Thymus (tissue), 11 donors: Measurements from ENCODE around the gene JAK2. TPM values are rescaled to one million over a fixed set of nuclear protein-coding genes. Genes with fewer than 3 reads are reported as not detected.
"Not testable (repeated sequence)": the region's sequence is repeated elsewhere in the genome, so short reads cannot be mapped to it uniquely, and the experiment has no call there.

Source experiments
- DNase-seq, 9 donors: peaks; one replicate each; pipeline ENCODE4 v3.0.0-alpha.2; 2013; ENCODE audit warnings: low spot score in 9 of 9, low read depth in 6 of 9, missing footprints in 1 of 9
- H3K27ac ChIP-seq, 2 donors: one replicate each; pipeline ENCODE4 v1.5.1; 2013; ENCODE audit warnings: control low read depth in 1 of 2, low read depth in 1 of 2, low read length in 1 of 2, mild to moderate bottlenecking in 1 of 2, moderate library complexity in 1 of 2
- H3K27me3 ChIP-seq, 2 donors: one replicate each; pipeline ENCODE4 v1.5.1; 2013; ENCODE audit warnings: low read length in 1 of 2; ENCODE audit not compliant: control insufficient read depth in 2 of 2, insufficient read depth in 1 of 2
- H3K36me3 ChIP-seq, 2 donors: one replicate each; pipeline ENCODE4 v1.5.1; 2013; ENCODE audit warnings: low read length in 1 of 2, mild to moderate bottlenecking in 1 of 2, moderate library complexity in 1 of 2; ENCODE audit not compliant: control insufficient read depth in 2 of 2, insufficient read depth in 2 of 2
- H3K4me1 ChIP-seq, 2 donors: one replicate each; pipeline ENCODE4 v1.5.1; 2013; ENCODE audit warnings: low read length in 2 of 2; ENCODE audit not compliant: control insufficient read depth in 2 of 2, insufficient read depth in 2 of 2
- H3K4me3 ChIP-seq, 2 donors: one replicate each; pipeline ENCODE4 v1.5.1; 2013; ENCODE audit warnings: low read length in 2 of 2, control low read depth in 1 of 2, mild to moderate bottlenecking in 1 of 2
- H3K9me3 ChIP-seq, 2 donors: one replicate each; pipeline ENCODE4 v1.5.1; 2013; ENCODE audit warnings: low read length in 1 of 2, mild to moderate bottlenecking in 1 of 2; ENCODE audit not compliant: control insufficient read depth in 2 of 2, insufficient read depth in 1 of 2
- WGBS: extraction: QIAGEN DNeasy Blood & Tissue Kit; methylation state at CpG from one replicate; pipeline ENCODE4 v1.1.7; 2013; 5-methylcytosine and 5-hydroxymethylcytosine counted together
- polyA plus RNA-seq: library from polyadenylated mRNA; stranded (reverse); fragments of 200-250 nt; gene quantifications from one replicate; pipeline ENCODE4 v1.2.3, GENCODE V29; 2013
- total RNA-seq: library from RNA; stranded (reverse); fragments of 120-200 nt; gene quantifications from one replicate; pipeline ENCODE4 v1.2.4, GENCODE V29; 2013
- donor health status: healthy.

The JAK2 gene
- total and polyA plus RNA-seq, 2 donors: 11.2 to 13.9 TPM

DNA sequence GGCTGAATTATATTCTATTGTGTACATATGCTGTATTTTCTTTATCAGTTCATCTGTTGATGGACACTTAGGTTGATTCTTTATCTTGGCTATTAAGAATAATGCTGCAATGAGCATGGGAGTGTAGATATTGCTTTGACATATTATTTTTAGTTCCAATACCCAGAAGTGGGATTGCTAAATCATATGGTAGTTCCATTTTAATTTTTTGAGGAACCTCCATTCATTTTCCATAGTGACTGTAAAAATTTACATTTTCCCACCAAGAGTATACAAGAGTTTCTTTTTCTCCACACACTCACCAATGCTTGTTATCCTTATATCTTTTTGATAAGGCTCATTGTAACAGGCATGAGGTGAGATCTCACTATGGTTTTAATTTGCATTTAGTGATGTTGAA is 19.4 kb downstream of the JAK2 start:
- Histone ChIP-seq H3K4me1 (no peaks in the 10 kb centered on the region), H3K27ac (no peak overlapping the region), H3K4me3 (no peak overlapping the region), H3K36me3 (no peaks in the 10 kb centered on the region), H3K9me3 (no peaks in the 10 kb centered on the region), H3K27me3 (no peaks in the 10 kb centered on the region)
- DNase-seq: no peak

DNA sequence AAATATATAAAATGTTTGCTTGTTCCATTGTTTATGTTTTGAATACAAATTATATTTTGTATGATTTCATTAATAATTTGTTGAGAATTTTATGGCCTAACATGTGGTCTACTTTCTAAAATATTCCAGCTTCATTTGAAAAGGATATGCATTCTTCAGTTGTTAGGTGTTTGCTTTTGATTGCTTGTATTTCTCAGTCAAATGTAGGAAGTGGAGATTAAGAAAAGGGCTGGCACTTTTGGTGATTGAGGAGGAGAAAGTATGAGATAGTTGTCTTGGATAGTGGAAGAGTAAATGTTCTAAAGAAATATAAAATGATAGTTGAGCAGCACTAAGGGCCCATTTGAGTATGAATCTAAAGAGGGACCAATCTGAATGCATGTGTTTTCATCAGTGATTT is 23.1 kb downstream of the JAK2 start:
- H3K4me3 ChIP-seq: no peak overlapping the region
- DNase-seq: no peak
- no peaks in the 10 kb centered on the region for H3K4me1 ChIP-seq
- H3K9me3 ChIP-seq: no peaks in the 10 kb centered on the region
- no peaks in the 10 kb centered on the region for H3K27me3 ChIP-seq
- no peak overlapping the region for H3K27ac ChIP-seq
- no peaks in the 10 kb centered on the region for H3K36me3 ChIP-seq

DNA sequence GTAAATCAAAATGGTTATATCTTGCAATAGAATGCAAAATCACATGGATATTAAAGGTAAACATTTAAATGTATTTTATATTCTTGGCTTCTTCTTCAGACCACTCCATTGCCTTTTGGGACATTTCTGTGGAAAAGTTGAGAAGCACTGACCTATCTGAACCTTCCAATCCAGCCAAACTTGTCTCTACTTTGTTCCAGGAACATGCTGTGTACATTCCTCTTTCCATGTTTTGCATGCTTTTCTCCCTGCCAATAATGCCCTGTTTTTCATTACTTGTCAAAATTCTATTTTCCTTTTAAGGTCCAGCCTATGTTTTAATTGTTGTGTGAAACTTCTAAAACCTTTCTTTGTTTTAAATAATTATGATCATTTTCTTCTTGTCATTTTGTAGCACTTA is 28.3 kb downstream of the JAK2 start:
- peaks cover 0 to 3% of the 10 kb centered on the region in 2 donors for H3K9me3 ChIP-seq
- no peaks in the 10 kb centered on the region for H3K36me3 ChIP-seq
- H3K4me3 ChIP-seq: no peak overlapping the region
- DNase-seq: no peak
- H3K4me1 ChIP-seq: no peaks in the 10 kb centered on the region
- no peaks in the 10 kb centered on the region for H3K27me3 ChIP-seq
- no peak overlapping the region for H3K27ac ChIP-seq

DNA sequence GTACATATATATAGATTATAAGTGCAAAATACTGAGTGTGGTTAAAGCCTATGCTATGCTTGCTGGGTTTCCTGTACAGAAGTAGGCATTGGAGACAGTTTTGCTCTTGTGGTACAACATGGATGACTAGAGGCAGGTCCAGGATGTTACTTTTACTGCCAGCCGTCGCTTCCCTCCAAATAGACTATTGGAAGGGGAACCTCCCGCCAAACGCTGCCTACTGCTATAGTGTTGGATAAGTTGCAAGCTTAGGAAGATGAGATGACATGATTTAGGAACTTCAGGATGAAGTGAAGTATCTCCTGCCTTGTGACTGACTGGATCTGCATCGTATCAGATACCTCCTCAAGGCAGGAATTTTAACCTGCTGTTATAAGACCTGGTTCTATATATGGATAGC is 30.9 kb downstream of the JAK2 start:
- Histone ChIP-seq H3K4me1 (no peaks in the 10 kb centered on the region), H3K4me3 (no peak overlapping the region), H3K27ac (no peak overlapping the region), H3K27me3 (no peaks in the 10 kb centered on the region), H3K9me3 (peaks cover 0 to 15% of the 10 kb centered on the region in 2 donors), H3K36me3 (no peaks in the 10 kb centered on the region)
- WGBS: 89% methylated on average over 5 of the region's 5 CpGs
- DNase-seq: no peak

DNA sequence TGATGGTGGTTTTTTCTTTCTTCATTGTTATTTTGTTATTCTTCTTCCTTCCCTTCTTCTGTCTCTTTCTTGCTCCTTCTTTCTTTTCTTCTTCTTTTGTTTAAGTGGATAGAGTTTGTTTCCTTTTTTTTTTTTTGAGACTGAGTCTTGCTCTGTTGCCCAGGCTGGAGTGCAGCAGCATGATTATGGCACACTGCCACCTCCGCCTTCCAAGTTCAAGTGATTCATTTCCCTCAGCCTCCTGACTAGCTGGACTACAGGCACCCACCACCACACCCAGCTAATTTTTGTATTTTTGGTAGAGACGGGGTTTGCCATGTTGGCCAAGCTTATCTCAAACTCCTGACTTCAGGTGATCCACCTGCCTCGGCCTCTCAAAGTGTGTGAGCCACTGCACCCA is 40.3 kb downstream of the JAK2 start:
- no peaks in the 10 kb centered on the region for H3K36me3 ChIP-seq
- H3K4me1 ChIP-seq: no peaks in the 10 kb centered on the region
- no peak for DNase-seq
- no peaks in the 10 kb centered on the region for H3K27me3 ChIP-seq
- H3K4me3 ChIP-seq: no peak overlapping the region
- 96% methylated on average over 3 of the region's 3 CpGs for WGBS
- no peak overlapping the region for H3K27ac ChIP-seq
- peaks cover 0 to 5% of the 10 kb centered on the region in 2 donors for H3K9me3 ChIP-seq

- H3K9me3 ChIP-seq, H3K27me3 ChIP-seq, H3K4me3 ChIP-seq, H3K4me1 ChIP-seq, H3K27ac ChIP-seq, DNase-seq, H3K36me3 ChIP-seq: not testable (repeated sequence)
- WGBS: 98% methylated on average over 19 of the region's 19 CpGs
Observed at GRCh38 chr9:5031941-5032340, 46.9 kb downstream of the JAK2 start.

- Histone ChIP-seq H3K27ac (no peak overlapping the region), H3K27me3 (no peaks in the 10 kb centered on the region), H3K4me1 (no peaks in the 10 kb centered on the region), H3K4me3 (no peak overlapping the region), H3K9me3 (peaks cover 5 to 23% of the 10 kb centered on the region in 2 donors), H3K36me3 (peaks cover 6 to 8% of the 10 kb centered on the region in 2 donors)
- WGBS: 99% methylated on average over 47 of the region's 47 CpGs
- DNase-seq: no peak
Observed at GRCh38 chr9:5040730-5041389, 55.8 kb downstream of the JAK2 start.

DNA sequence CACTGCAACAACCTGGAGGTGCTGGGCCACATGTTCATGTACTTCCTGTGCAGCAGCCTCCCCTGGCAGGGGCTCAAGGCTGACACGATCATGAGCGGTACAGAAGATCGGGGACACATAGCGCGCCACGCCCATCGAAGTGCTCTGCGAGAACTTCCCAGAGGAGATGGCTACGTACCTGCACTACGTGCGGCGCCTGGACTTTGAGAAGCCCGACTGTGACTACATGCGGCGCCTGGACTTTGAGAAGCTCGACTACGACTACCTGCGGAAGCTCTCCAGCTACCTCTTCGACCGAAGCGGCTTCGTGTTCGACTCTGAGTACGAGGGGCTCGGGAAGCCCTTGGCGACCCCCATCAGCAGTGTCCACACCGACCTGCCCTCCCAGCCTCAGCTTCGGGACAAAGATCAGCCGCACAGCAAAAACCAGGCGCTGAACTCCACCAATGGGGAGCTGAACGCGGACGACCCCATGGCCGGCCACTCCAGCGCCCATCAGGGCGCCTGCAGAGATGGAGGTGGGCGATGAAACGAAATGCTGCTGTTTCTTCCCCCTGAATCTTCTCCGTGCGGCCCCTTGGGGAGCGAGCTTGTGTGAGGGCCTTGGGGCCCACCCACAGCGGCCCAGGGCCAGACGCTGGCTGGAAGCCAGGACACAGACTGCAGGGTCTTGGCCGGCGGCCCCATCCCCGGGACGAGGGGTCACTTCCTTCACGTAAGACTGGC is 56.5 kb downstream of the JAK2 start:
- DNase-seq: no peak
- 98% methylated on average over 48 of the region's 48 CpGs for WGBS
- Histone ChIP-seq H3K4me3 (no peak overlapping the region), H3K27ac (no peak overlapping the region), H3K36me3 (peaks cover 7 to 8% of the 10 kb centered on the region in 2 donors), H3K4me1 (no peaks in the 10 kb centered on the region), H3K9me3 (peaks cover 5 to 23% of the 10 kb centered on the region in 2 donors), H3K27me3 (no peaks in the 10 kb centered on the region)

GRCh38 chr9:5042661-5043178 is 57.6 kb downstream of the JAK2 start:
- H3K27me3 ChIP-seq: no peaks in the 10 kb centered on the region
- WGBS: 95% methylated on average over 30 of the region's 30 CpGs
- H3K9me3 ChIP-seq: peaks cover 5 to 23% of the 10 kb centered on the region in 2 donors
- H3K27ac ChIP-seq: no peak overlapping the region
- H3K4me1 ChIP-seq: no peaks in the 10 kb centered on the region
- no peak for DNase-seq
- H3K4me3 ChIP-seq: no peak overlapping the region
- H3K36me3 ChIP-seq: peaks cover 7 to 8% of the 10 kb centered on the region in 2 donors
